Activated B cell treated with CpG ODN at 0.5 μM for 24 hours (primary cell): ENCODE results near the gene FOXP1. TPM values are rescaled to one million over a fixed set of nuclear protein-coding genes. Genes with fewer than 3 reads are reported as not detected.
A peak's percentile ranks its signal among the peaks of the same experiment; 100 is the strongest.

Experiments
- ATAC-seq: fragments of 200-7000 bp; cut with Tn5 transposase; one replicate; pipeline ENCODE4 v1.10.0; 2021; ENCODE audit warnings: low read depth, mild to moderate bottlenecking, moderate library complexity
- CTCF ChIA-PET: fragments of 350-600 bp; sonication (Branson Sonifier 250); formaldehyde crosslinking; loops from one replicate; lab custom pipeline; 2021; ENCODE audit warnings: antibody characterized with exemption; lab: Charles Lee
- POLR2A ChIA-PET: fragments of 350-600 bp; sonication (Branson Sonifier 250); formaldehyde crosslinking; loops from one replicate; lab custom pipeline; 2021; ENCODE audit warnings: antibody characterized with exemption; lab: Charles Lee
- DNase-seq: peaks from one replicate; pipeline ENCODE4 v3.0.0; 2022
- H3K27ac Mint-ChIP-seq: one replicate; pipeline ENCODE4 v1.8.0; 2020; ENCODE audit warnings: mixed read lengths
- H3K27me3 Mint-ChIP-seq: one replicate; pipeline ENCODE4 v1.8.0; 2021; ENCODE audit warnings: mixed read lengths
- H3K36me3 Mint-ChIP-seq: one replicate; pipeline ENCODE4 v1.8.0; 2021; ENCODE audit warnings: low read depth, mixed read lengths
- H3K4me1 Mint-ChIP-seq: one replicate; pipeline ENCODE4 v1.8.0; 2021; ENCODE audit warnings: mixed read lengths
- H3K4me3 Mint-ChIP-seq: one replicate; pipeline ENCODE4 v1.8.0; 2020; ENCODE audit warnings: mild to moderate bottlenecking, mixed read lengths
- H3K9me3 Mint-ChIP-seq: one replicate; pipeline ENCODE4 v1.8.0; 2020; ENCODE audit warnings: mixed read lengths
- intact Hi-C: fragments of 100-400 bp; cut with micrococcal nuclease; formaldehyde crosslinking; loops from one replicate; pipeline ENCODE4 v1.15.1; 2024
- total RNA-seq: library from RNA; stranded (reverse); gene quantifications from 2 replicates; pipeline ENCODE4 v1.2.3, GENCODE V29; 2022
- TF ChIP-seq, protein P1 (sequence below): fragments of 200-600 bp; IDR thresholded peaks from one replicate; pipeline ENCODE4 v1.8.0; 2022; ENCODE audit warnings: antibody characterized with exemption, mild to moderate bottlenecking

FOXP1 gene
- total RNA-seq, 1 donor from 2014 or later, result 563 TPM

DNA sequence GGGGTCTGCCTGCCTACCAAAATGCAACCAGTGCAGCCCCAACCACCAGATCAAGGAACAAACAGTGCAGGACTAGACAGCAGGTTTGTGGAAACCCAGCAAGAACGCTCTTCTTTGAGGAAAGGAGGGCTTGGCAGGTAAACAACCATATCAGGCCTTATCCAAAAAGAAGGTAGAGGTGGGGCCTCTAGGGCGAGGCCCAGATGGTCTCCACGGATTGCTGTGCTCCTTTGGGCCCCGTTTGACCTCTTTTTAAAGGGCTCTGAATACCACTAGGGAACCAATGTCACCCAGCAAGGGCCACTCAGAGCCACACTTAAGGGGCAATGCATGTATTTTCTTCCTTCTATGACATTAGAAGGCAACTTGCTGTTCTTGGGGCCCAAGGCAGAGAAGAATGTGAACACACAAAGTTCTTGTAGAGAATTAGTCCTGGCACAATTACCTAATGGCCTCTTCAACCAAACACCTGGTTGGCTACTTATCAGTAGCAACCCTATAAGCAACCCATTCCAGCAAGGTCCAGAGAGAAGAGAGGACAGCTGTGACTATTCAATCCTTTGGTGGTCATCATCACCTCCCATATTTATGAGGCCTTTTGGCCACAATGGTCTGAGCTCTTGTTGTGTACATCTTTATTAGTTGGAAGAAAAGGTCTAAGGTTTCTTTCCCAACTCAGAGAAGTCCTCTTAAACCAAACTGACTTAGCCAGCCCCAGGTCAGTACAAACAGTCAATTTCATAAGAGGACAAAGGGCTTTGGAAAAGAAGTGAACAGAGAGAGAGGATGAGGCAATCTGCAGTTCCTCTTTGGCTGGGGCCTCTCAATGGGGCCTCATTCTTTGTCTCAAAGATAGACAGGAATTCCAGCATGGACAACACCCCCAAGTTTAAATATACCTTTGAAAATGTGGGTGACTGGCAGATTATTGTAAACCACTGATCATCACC, 36.0 kb downstream of the FOXP1 start:
- Mint-ChIP-seq H3K36me3 (peaks cover 6% of the 10 kb centered on the region), H3K9me3 (no peaks in the 10 kb centered on the region), H3K27ac (no peak overlapping the region), H3K4me1 (peaks cover 35% of the 10 kb centered on the region), H3K4me3 (no peak overlapping the region), H3K27me3 (no peaks in the 10 kb centered on the region)
- intact Hi-C loops, result loop anchor here (2.0 kb wide), 1 partner anchor 15 kb away; no protein-coding TSS in a partner anchor
- DNase-seq (no peak), ATAC-seq (no peak)
- POLR2A ChIA-PET, result no interaction called here
- TF ChIP-seq, protein P1, sequence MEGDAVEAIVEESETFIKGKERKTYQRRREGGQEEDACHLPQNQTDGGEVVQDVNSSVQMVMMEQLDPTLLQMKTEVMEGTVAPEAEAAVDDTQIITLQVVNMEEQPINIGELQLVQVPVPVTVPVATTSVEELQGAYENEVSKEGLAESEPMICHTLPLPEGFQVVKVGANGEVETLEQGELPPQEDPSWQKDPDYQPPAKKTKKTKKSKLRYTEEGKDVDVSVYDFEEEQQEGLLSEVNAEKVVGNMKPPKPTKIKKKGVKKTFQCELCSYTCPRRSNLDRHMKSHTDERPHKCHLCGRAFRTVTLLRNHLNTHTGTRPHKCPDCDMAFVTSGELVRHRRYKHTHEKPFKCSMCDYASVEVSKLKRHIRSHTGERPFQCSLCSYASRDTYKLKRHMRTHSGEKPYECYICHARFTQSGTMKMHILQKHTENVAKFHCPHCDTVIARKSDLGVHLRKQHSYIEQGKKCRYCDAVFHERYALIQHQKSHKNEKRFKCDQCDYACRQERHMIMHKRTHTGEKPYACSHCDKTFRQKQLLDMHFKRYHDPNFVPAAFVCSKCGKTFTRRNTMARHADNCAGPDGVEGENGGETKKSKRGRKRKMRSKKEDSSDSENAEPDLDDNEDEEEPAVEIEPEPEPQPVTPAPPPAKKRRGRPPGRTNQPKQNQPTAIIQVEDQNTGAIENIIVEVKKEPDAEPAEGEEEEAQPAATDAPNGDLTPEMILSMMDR, result no peak
- CTCF ChIA-PET, result no interaction called here

DNA sequence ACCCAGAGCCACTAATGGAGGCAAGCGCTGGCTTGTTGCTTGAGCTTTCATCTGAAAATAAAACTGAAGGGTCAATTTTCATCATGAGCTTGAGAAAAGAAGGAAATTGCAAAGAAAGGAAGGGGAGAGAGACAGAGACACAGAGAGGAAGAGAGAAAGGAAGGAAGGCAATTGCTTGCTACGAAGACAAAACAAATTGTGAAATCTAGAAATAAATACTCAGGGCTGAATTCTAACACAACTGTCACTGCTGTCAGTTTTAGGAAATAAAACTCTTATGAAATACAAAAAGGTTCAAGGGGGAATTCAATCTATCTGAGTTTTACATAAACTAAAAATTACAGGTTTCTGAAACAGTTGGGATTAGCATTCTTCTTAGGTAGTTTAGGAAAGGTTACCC, 36.7 kb downstream of the FOXP1 start:
- Mint-ChIP-seq H3K4me3 (no peak overlapping the region), H3K27me3 (no peaks in the 10 kb centered on the region), H3K9me3 (no peaks in the 10 kb centered on the region), H3K27ac (no peak overlapping the region), H3K36me3 (peaks cover 6% of the 10 kb centered on the region), H3K4me1 (peaks cover 42% of the 10 kb centered on the region)
- ChIA-PET POLR2A (no interaction called here), CTCF (no interaction called here)
- DNase-seq, result no peak
- TF ChIP-seq, protein P1, result no peak
- intact Hi-C loops, result no loop called here
- ATAC-seq, result no peak

DNA sequence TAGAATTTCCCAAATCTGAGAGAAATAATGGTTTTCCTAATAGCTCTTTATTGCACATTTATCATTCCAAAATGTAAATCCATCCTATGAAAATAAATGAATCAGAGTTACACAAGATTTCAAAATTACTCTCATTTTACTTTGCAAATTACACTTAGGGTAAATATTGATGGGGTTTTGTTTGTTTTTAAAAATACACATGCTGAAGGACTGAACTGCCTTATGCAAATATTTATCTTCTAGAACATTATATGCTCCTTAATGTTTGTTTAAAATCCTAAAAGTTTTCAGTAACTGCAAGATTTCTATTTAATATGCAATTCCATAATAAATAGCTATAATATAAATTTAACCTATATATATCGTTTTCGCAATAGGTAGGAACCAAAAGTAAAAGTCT, 38.2 kb downstream of the FOXP1 start:
- no peak overlapping the region for H3K27ac Mint-ChIP-seq
- intact Hi-C loops, result no loop called here
- no peak overlapping the region for H3K4me3 Mint-ChIP-seq
- TF ChIP-seq, protein P1, result no peak
- no peak for DNase-seq
- peaks cover 6% of the 10 kb centered on the region for H3K36me3 Mint-ChIP-seq
- H3K9me3 Mint-ChIP-seq, result no peaks in the 10 kb centered on the region
- ChIA-PET CTCF (no interaction called here), POLR2A (no interaction called here)
- H3K4me1 Mint-ChIP-seq, result peaks cover 50% of the 10 kb centered on the region
- ATAC-seq, result no peak
- H3K27me3 Mint-ChIP-seq, result no peaks in the 10 kb centered on the region

DNA sequence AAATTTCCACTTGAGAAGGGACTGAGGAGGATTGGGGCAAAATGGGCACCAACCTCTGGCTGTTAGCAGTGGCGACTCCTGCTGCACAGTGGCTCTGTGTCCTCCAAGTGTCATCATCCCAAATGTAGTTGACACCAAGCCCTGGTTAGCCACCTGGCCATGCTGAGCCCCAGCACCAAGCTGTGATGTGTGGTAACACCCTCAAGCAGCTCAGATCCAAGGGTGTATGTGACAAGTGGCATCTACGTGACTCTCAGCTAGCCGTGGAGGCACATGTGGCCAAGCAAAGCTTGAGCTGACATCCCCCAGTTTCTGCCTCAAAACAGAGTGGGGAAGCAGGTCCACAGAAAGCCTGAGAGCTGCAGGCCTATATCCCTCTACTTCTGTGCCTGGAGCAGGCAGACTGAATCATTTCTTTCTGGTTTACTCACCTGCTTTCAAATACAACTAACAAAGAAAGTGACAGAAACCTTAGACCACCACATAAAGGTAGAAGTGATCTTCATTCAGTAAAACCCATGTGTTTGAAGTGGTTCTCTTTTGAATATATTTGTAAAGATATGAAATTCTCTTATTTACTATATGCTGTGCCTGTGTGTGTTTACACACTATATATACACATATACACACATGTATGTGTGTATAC, 40.0 kb downstream of the FOXP1 start:
- Mint-ChIP-seq H3K4me1 (peaks cover 43% of the 10 kb centered on the region), H3K27ac (no peak overlapping the region), H3K27me3 (no peaks in the 10 kb centered on the region), H3K36me3 (peaks cover 6% of the 10 kb centered on the region), H3K9me3 (no peaks in the 10 kb centered on the region), H3K4me3 (no peak overlapping the region)
- TF ChIP-seq, protein P1, result no peak
- ATAC-seq (peak; percentile 11), DNase-seq (no peak)
- intact Hi-C loops, result loop anchor here (1.0 to 2.0 kb wide), 2 partner anchors 8 to 39 kb away; partner anchors contain the start of gene FOXP1
- ChIA-PET POLR2A (interaction anchor here (1.1 to 1.9 kb wide), 5 partner anchors 17 to 39 kb away, joined by 3 to 21 read pairs (median 4); partner anchors contain the start of gene FOXP1), CTCF (no interaction called here)
